HCT116 (cell line): Measurements from ENCODE around the gene KIF26B. TPM values are rescaled to one million over a fixed set of nuclear protein-coding genes. Genes with fewer than 3 reads are reported as not detected.

Experiments
- ATAC-seq: fragments of 200-7000 bp; cut with Tn5 transposase; 2 replicates; pipeline ENCODE4 v1.9.1; 2020; ENCODE audit warnings: mild to moderate bottlenecking, moderate library complexity
- BruUV-seq: library from RNA; stranded (reverse); fragments of 400-500 nt; replicated peaks from 2 replicates; lab custom pipeline; 2021; lab: Mats Ljungman, UMichigan
- CTCF ChIA-PET: fragments of 300-600 bp; sonication (Branson Sonifier 250); formaldehyde crosslinking; loops from one replicate; lab custom pipeline; 2021; ENCODE audit warnings: antibody characterized with exemption; lab: Charles Lee
- POLR2A ChIA-PET: fragments of 300-600, 350-600 bp; sonication (Branson Sonifier 250); formaldehyde crosslinking; loops from one replicate; lab custom pipeline; 2021; ENCODE audit warnings: antibody characterized with exemption; lab: Charles Lee
- RAD21 ChIA-PET, 2 experiments: fragments of 300-600 bp; sonication (Branson Sonifier 250); formaldehyde crosslinking; loops; one replicate each; lab custom pipeline; 2023; ENCODE audit warnings: low total read pairs in 2 of 2; ENCODE audit not compliant: uncharacterized antibody in 2 of 2, unreplicated experiment in 2 of 2, low non-redundant PET in 1 of 2; lab: Charles Lee
- DNase-seq: peaks from one replicate; pipeline ENCODE4 v3.0.0-alpha.2; 2010; ENCODE audit warnings: low read depth, low spot score
- H2AFZ ChIP-seq: fragments of 200-600 bp; shearing (Covaris generic), sonication (generic); 2 replicates; pipeline ENCODE4 v1.6.1; 2017; ENCODE audit warnings: low read depth, mixed run types, mixed read lengths, antibody characterized with exemption, low read length; ENCODE audit not compliant: poor library complexity, severe bottlenecking
- H3K27ac ChIP-seq: 2 replicates; pipeline ENCODE4 v1.5.1; 2012; ENCODE audit warnings: low read depth, low read length
- H3K27me3 ChIP-seq: fragments of 200-600 bp; sonication (generic); 2 replicates; pipeline ENCODE4 v1.6.1; 2016; ENCODE audit warnings: mixed run types, low read length, mixed read lengths; ENCODE audit not compliant: insufficient read depth
- H3K36me3 ChIP-seq, 2 experiments: fragments of 200-500 bp in 1 of 2; fragments of 200-600 bp in 1 of 2; sonication (Bioruptor generic) in 1 of 2; sonication (generic) in 1 of 2; 2 replicates each; pipeline versions ENCODE4 v1.5.1 to v1.6.1; 2014 to 2016; ENCODE audit warnings: low read length in 2 of 2, inconsistent platforms in 1 of 2, mixed read lengths in 1 of 2, mixed run types in 1 of 2; ENCODE audit not compliant: insufficient read depth in 2 of 2, control insufficient read depth in 1 of 2
- H3K4me1 ChIP-seq, 2 experiments: fragments of 200-600 bp in 1 of 2; sonication (generic) in 1 of 2; 2 replicates each; pipeline versions ENCODE4 v1.5.1 to v1.6.1; 2012 to 2017; ENCODE audit warnings: low read length in 2 of 2, inconsistent platforms in 1 of 2, mild to moderate bottlenecking in 1 of 2, mixed read lengths in 1 of 2, mixed run types in 1 of 2, moderate library complexity in 1 of 2; ENCODE audit not compliant: insufficient read depth in 2 of 2, control insufficient read depth in 1 of 2
- H3K4me2 ChIP-seq: fragments of 200-600 bp; sonication (generic); 2 replicates; pipeline ENCODE4 v1.6.1; 2017; ENCODE audit warnings: mixed run types, low read length, mixed read lengths
- H3K4me3 ChIP-seq, 2 experiments: fragments of 200-600 bp in 1 of 2; sonication (generic) in 1 of 2; replicated peaks in 1 of 2; 2 replicates each; pipeline ENCODE4 v1.5.1; 2011 to 2016; ENCODE audit warnings: low read length in 2 of 2, control low read depth in 1 of 2, low read depth in 1 of 2, mild to moderate bottlenecking in 1 of 2, mixed read lengths in 1 of 2, mixed run types in 1 of 2
- H3K79me2 ChIP-seq: fragments of 200-600 bp; sonication (generic); 2 replicates; pipeline ENCODE4 v1.6.1; 2017; ENCODE audit warnings: mild to moderate bottlenecking, mixed run types, low read length, moderate library complexity, mixed read lengths; ENCODE audit not compliant: insufficient read depth
- H3K9ac ChIP-seq: fragments of 200-600 bp; sonication (generic); 2 replicates; pipeline ENCODE4 v1.6.1; 2016; ENCODE audit warnings: low read length, mixed read lengths
- H3K9me2 ChIP-seq: fragments of 200-600 bp; sonication (generic), shearing (Covaris generic); 2 replicates; pipeline ENCODE4 v1.6.1; 2017; ENCODE audit warnings: mixed run types, mild to moderate bottlenecking, moderate library complexity; ENCODE audit not compliant: insufficient read depth
- H3K9me3 ChIP-seq, 2 experiments: fragments of 200-500 bp in 1 of 2; fragments of 200-600 bp in 1 of 2; sonication (Bioruptor generic) in 1 of 2; sonication (generic) in 1 of 2; 2 replicates each; pipeline ENCODE4 v1.6.1; 2014 to 2017; ENCODE audit warnings: low read length in 2 of 2, mixed read lengths in 2 of 2, inconsistent platforms in 1 of 2, low read depth in 1 of 2, mild to moderate bottlenecking in 1 of 2, mixed run types in 1 of 2, moderate library complexity in 1 of 2; ENCODE audit not compliant: control insufficient read depth in 1 of 2, insufficient read depth in 1 of 2
- H4K20me1 ChIP-seq: fragments of 200-600 bp; sonication (generic), shearing (Covaris generic); 2 replicates; pipeline ENCODE4 v1.6.1; 2017; ENCODE audit warnings: mixed run types, mild to moderate bottlenecking, moderate library complexity; ENCODE audit not compliant: insufficient read depth
- CBX3 ChIP-seq: IDR thresholded peaks from 2 replicates; pipeline ENCODE4 v1.6.1; 2012; ENCODE audit warnings: low read depth
- CEBPB ChIP-seq: IDR thresholded peaks from 2 replicates; pipeline ENCODE4 v1.6.1; 2012; ENCODE audit warnings: low read depth
- CTCF ChIP-seq, 3 experiments: fragments of 200-600 bp in 1 of 3; sonication (generic) in 1 of 3; IDR thresholded peaks in 2 of 3; conservative IDR thresholded peaks in 1 of 3; 2 replicates each; pipeline ENCODE4 v1.5.1; 2012 to 2017; ENCODE audit warnings: low read depth in 2 of 3, low read length in 2 of 3, antibody characterized with exemption in 1 of 3, borderline replicate concordance in 1 of 3, control low read depth in 1 of 3, mild to moderate bottlenecking in 1 of 3, mixed read lengths in 1 of 3, mixed run types in 1 of 3, moderate library complexity in 1 of 3; ENCODE audit not compliant: insufficient read depth in 1 of 3
- EZH2 ChIP-seq: fragments of 200-600 bp; sonication (generic); IDR thresholded peaks from 2 replicates; pipeline ENCODE4 v1.6.1; 2017; ENCODE audit warnings: antibody characterized with exemption, mixed run types
- EZH2phosphoT487 ChIP-seq: fragments of 200-600 bp; IDR thresholded peaks from 2 replicates; pipeline ENCODE4 v1.6.1; 2018; ENCODE audit warnings: antibody characterized with exemption, borderline replicate concordance
- FOSL1 ChIP-seq: IDR thresholded peaks from 2 replicates; pipeline ENCODE4 v1.6.1; 2012; ENCODE audit warnings: low read depth
- MAX ChIP-seq: IDR thresholded peaks from 2 replicates; pipeline ENCODE4 v1.6.1; 2012
- POLR2A ChIP-seq: IDR thresholded peaks from 2 replicates; pipeline ENCODE4 v1.7.0; 2011; ENCODE audit warnings: borderline replicate concordance; ENCODE audit not compliant: insufficient read depth, insufficient read length; ENCODE audit errors: extremely low read depth
- POLR2AphosphoS5 ChIP-seq: IDR thresholded peaks from 2 replicates; pipeline ENCODE4 v1.6.1; 2011; ENCODE audit warnings: mild to moderate bottlenecking, low read depth, low read length, moderate library complexity
- SP1 ChIP-seq: IDR thresholded peaks from 2 replicates; pipeline ENCODE4 v1.6.1; 2012; ENCODE audit warnings: low read depth
- TCF7L2 ChIP-seq: IDR thresholded peaks from 2 replicates; pipeline ENCODE4 v1.7.0; 2011; ENCODE audit warnings: borderline replicate concordance, inconsistent platforms; ENCODE audit not compliant: insufficient read depth, insufficient read length; ENCODE audit errors: extremely low read depth
- YY1 ChIP-seq: IDR thresholded peaks from 2 replicates; pipeline ENCODE4 v1.6.1; 2011; ENCODE audit warnings: low read length, low read depth, moderate library complexity, mild to moderate bottlenecking; ENCODE audit not compliant: insufficient replicate concordance; ENCODE audit errors: extremely low read depth
- ZBTB33 ChIP-seq: IDR thresholded peaks from 2 replicates; pipeline ENCODE4 v1.6.1; 2011; ENCODE audit warnings: mild to moderate bottlenecking, low read length, moderate library complexity; ENCODE audit not compliant: insufficient replicate concordance; ENCODE audit errors: extremely low read depth
- ZFX ChIP-seq: fragments of 450-650 bp; IDR thresholded peaks from 2 replicates; pipeline ENCODE4 v1.6.1; 2017
- ZNF274 ChIP-seq: fragments of 200-500 bp; sonication (Bioruptor generic); IDR thresholded peaks from 2 replicates; pipeline ENCODE4 v1.6.1; 2014; ENCODE audit warnings: mild to moderate bottlenecking, low read depth, low read length, inconsistent platforms
- intact Hi-C: fragments of 100-400 bp; cut with micrococcal nuclease; formaldehyde crosslinking; loops from 2 replicates; pipeline ENCODE4 v1.10.0; 2022
- total RNA-seq: library from RNA; stranded (reverse); gene quantifications from one replicate; pipeline ENCODE4 v1.2.1, GENCODE V29; 2021; ENCODE audit not compliant: unreplicated experiment

Gene KIF26B
- total RNA-seq, 1 experiment from 2014 or later: 0.49 TPM

DNA sequence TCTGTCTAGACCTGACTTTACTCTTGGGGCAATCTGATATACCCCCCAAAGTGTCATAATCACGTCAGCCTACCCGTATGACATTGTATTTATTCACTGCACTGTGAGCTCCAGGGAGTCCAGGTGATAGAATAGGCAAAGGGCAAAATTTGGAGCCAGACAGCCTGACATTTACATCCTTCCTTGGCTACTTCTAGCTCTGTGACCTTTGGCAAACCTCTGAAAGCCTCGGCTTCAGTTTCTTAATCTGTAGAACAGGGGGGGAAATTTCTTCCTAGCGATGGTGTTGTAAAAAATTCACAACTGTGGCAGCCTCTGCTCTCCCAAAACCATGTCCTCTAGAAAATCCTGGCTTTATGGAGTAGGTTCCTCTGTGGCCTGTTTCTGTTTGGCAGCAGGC lies 240.9 kb downstream of the KIF26B start:
- ChIA-PET POLR2A (no interaction called here), CTCF (no interaction called here), RAD21 (no interaction called here)
- intact Hi-C loops: no loop called here
- Histone ChIP-seq H3K9ac (no peak overlapping the region), H3K9me3 (no peaks in the 10 kb centered on the region), H3K4me2 (no peak overlapping the region), H3K27ac (no peak overlapping the region), H3K36me3 (no peaks in the 10 kb centered on the region), H3K4me1 (no peaks in the 10 kb centered on the region), H2AFZ (no peak overlapping the region), H3K79me2 (no peaks in the 10 kb centered on the region), H3K9me2 (no peaks in the 10 kb centered on the region), H3K27me3 (peaks cover 19% of the 10 kb centered on the region), H4K20me1 (no peaks in the 10 kb centered on the region), H3K4me3 (no peak overlapping the region)
- DNase-seq (no peak), ATAC-seq (no peak)
- no peak for TF ChIP-seq CTCF (IDR thresholded peaks at IDR 0.05 in 2 of 3, conservative IDR thresholded peaks at IDR 0.05 in 1 of 3; ENCODE audit: borderline replicate concordance in 1 of 3, insufficient read depth in 1 of 3, low read depth in 2 of 3, low read length in 2 of 3)
- no peak for TF ChIP-seq EZH2phosphoT487
- no peak for TF ChIP-seq POLR2AphosphoS5
- no peak for TF ChIP-seq ZFX
- no peak for TF ChIP-seq ZNF274
- no TSS peak for BruUV-seq

DNA sequence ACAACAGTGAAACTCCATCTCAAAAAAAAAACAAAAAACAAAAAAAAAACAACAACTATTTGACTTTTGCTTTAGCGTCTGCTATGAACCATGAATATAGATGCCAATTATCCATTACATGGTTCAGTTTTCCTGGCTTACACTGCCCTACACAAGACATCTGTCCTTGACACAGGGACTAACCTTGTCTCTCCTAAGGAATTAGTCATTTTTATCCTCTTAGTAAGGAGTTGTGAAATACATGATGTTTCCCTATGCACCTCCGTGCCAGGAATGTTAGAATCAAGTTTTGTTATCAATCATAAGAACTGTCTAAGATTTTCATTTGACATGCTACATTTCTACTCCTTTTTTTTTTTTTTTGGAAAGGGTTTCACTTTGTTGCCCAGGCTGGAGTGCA lies 241.8 kb downstream of the KIF26B start:
- Histone ChIP-seq H3K36me3 (no peaks in the 10 kb centered on the region), H4K20me1 (no peaks in the 10 kb centered on the region), H3K9me2 (no peaks in the 10 kb centered on the region), H3K27ac (no peak overlapping the region), H3K9me3 (no peaks in the 10 kb centered on the region), H3K27me3 (peaks cover 19% of the 10 kb centered on the region), H3K79me2 (no peaks in the 10 kb centered on the region), H3K4me2 (no peak overlapping the region), H3K4me3 (no peak overlapping the region), H2AFZ (no peak overlapping the region), H3K4me1 (no peaks in the 10 kb centered on the region), H3K9ac (no peak overlapping the region)
- POLR2A ChIA-PET: no interaction called here
- no peak for ATAC-seq
- CTCF ChIA-PET: no interaction called here
- intact Hi-C loops: no loop called here
- RAD21 ChIA-PET: no interaction called here
- BruUV-seq: no TSS peak
- no peak for DNase-seq
- TF ChIP-seq YY1 (no peak), CEBPB (no peak), ZFX (no peak), SP1 (no peak), EZH2 (no peak), CBX3 (no peak), POLR2AphosphoS5 (no peak), TCF7L2 (no peak), ZNF274 (no peak), POLR2A (no peak), ZBTB33 (no peak), MAX (no peak), FOSL1 (no peak)
